Caco-2 (cell line): ENCODE results near the gene MEX3D. TPM values are rescaled to one million over a fixed set of nuclear protein-coding genes. Genes with fewer than 3 reads are reported as not detected.

ENCODE experiments used
- BruUV-seq: library from RNA; stranded (reverse); fragments of 400-500 nt; replicated peaks from 2 replicates; lab custom pipeline; 2021; lab: Mats Ljungman, UMichigan
- CTCF ChIA-PET: fragments of 300-600 bp; sonication (Branson Sonifier 250); formaldehyde crosslinking; loops from one replicate; lab custom pipeline; 2022; ENCODE audit warnings: antibody characterized with exemption; lab: Charles Lee
- POLR2A ChIA-PET: fragments of 300-600 bp; sonication (Branson Sonifier 250); formaldehyde crosslinking; loops from one replicate; lab custom pipeline; 2022; ENCODE audit warnings: antibody characterized with exemption; lab: Charles Lee
- DNase-seq, 2 experiments: peaks; one replicate each; pipeline versions ENCODE4 v3.0.0 to v3.0.0-alpha.2; 2020 to 2022
- H3K27me3 ChIP-seq: replicated peaks from 2 replicates; pipeline ENCODE4 v1.6.0; 2011; ENCODE audit warnings: low read length; ENCODE audit not compliant: control insufficient read depth, insufficient read depth
- H3K36me3 ChIP-seq: 2 replicates; pipeline ENCODE4 v1.5.1; 2011; ENCODE audit warnings: low read length; ENCODE audit not compliant: control insufficient read depth, insufficient read depth
- H3K4me1 ChIP-seq: fragments of 250-450 bp; sonication (Bioruptor Pico); 2 replicates; pipeline ENCODE4 v1.5.1; 2020; ENCODE audit warnings: mild to moderate bottlenecking
- H3K4me3 ChIP-seq: 2 replicates; pipeline ENCODE4 v1.5.1; 2011; ENCODE audit warnings: low read depth, mild to moderate bottlenecking, control low read depth, low read length
- H3K9me3 ChIP-seq: fragments of 250-450 bp; sonication (Bioruptor Pico); 2 replicates; pipeline ENCODE4 v1.5.1; 2020; ENCODE audit warnings: mild to moderate bottlenecking, moderate library complexity
- H3K27ac Mint-ChIP-seq: one replicate; pipeline ENCODE4 v1.8.0; 2022; ENCODE audit warnings: mixed read lengths; ENCODE audit not compliant: unreplicated experiment
- H3K27me3 Mint-ChIP-seq: one replicate; pipeline ENCODE4 v1.8.0; 2022; ENCODE audit warnings: mixed read lengths; ENCODE audit not compliant: insufficient read depth, unreplicated experiment
- H3K36me3 Mint-ChIP-seq: one replicate; pipeline ENCODE4 v1.8.0; 2022; ENCODE audit warnings: mild to moderate bottlenecking, mixed read lengths; ENCODE audit not compliant: insufficient read depth, unreplicated experiment
- H3K4me1 Mint-ChIP-seq: one replicate; pipeline ENCODE4 v1.8.0; 2022; ENCODE audit warnings: low read depth, mixed read lengths; ENCODE audit not compliant: unreplicated experiment
- H3K4me3 Mint-ChIP-seq: one replicate; pipeline ENCODE4 v1.8.0; 2022; ENCODE audit warnings: mild to moderate bottlenecking, moderate library complexity, mixed read lengths; ENCODE audit not compliant: unreplicated experiment
- H3K9me3 Mint-ChIP-seq: one replicate; pipeline ENCODE4 v1.8.0; 2022; ENCODE audit warnings: mixed read lengths; ENCODE audit not compliant: unreplicated experiment
- CTCF ChIP-seq, 2 experiments: fragments of 200-600 bp in 1 of 2; IDR thresholded peaks; 1 replicate in 1 of 2; 2 replicates in 1 of 2; pipeline versions ENCODE4 v1.5.1 to v1.8.0; 2011 to 2022; ENCODE audit warnings: antibody characterized with exemption in 1 of 2, control low read depth in 1 of 2, inconsistent platforms in 1 of 2, low read depth in 1 of 2, low read length in 1 of 2, mild to moderate bottlenecking in 1 of 2, moderate library complexity in 1 of 2; ENCODE audit not compliant: insufficient read depth in 1 of 2, severe bottlenecking in 1 of 2, unreplicated experiment in 1 of 2
- intact Hi-C: fragments of 100-400 bp; cut with micrococcal nuclease; formaldehyde crosslinking; loops from one replicate; pipeline ENCODE4 v1.10.0; 2022; ENCODE audit not compliant: unreplicated experiment
- total RNA-seq: library from RNA; stranded (reverse); gene quantifications from 2 replicates; pipeline ENCODE4 v1.2.3, GENCODE V29; 2022

Gene MEX3D
- total RNA-seq, 1 experiment from 2014 or later: 52.1 TPM

- no TSS peak for BruUV-seq
Measured at GRCh38 chr19:1567848-1568227, 287 bp downstream of the MEX3D start.

GRCh38 chr19:1567116-1567847, 843 bp downstream of the MEX3D start:
- intact Hi-C loops: no loop called here
- CTCF ChIA-PET: interaction anchor here (0.6 to 1.0 kb wide), 3 partner anchors 21 to 76 kb away, joined by 3 to 8 read pairs (median 4); partner anchors contain the start of gene REEP6
- no peaks in the 10 kb centered on the region for H3K9me3 Mint-ChIP-seq

More at GRCh38 chr19:1567848-1568227, 287 bp downstream of the MEX3D start:
- intact Hi-C loops: no loop called here
- Mint-ChIP-seq H3K27ac (no peak overlapping the region), H3K4me1 (peaks cover 12% of the 10 kb centered on the region), H3K27me3 (peaks cover 5% of the 10 kb centered on the region), H3K4me3 (no peak overlapping the region), H3K36me3 (peaks cover 13% of the 10 kb centered on the region), H3K9me3 (no peaks in the 10 kb centered on the region)
- TF ChIP-seq CTCF (IDR thresholded peaks at IDR 0.05; ENCODE audit: insufficient read depth in 1 of 2, low read depth in 1 of 2, low read length in 1 of 2, severe bottlenecking in 1 of 2, unreplicated experiment in 1 of 2): no peak
- Histone ChIP-seq H3K36me3 (no peaks in the 10 kb centered on the region), H3K9me3 (no peaks in the 10 kb centered on the region), H3K27me3 (no peaks in the 10 kb centered on the region), H3K4me3 (peak overlapping the region; percentile 67), H3K4me1 (peaks cover 8% of the 10 kb centered on the region)
- POLR2A ChIA-PET: interaction anchor here (0.6 to 1.0 kb wide), 2 partner anchors 22 to 29 kb away, joined by 3 to 6 read pairs; no protein-coding TSS in a partner anchor
- CTCF ChIA-PET: interaction anchor here (0.6 kb wide), 1 partner anchor 77 kb away, joined by 4 read pairs; the partner anchor contains the start of gene REEP6
- DNase-seq: no peak

More at GRCh38 chr19:1567116-1567847, 843 bp downstream of the MEX3D start:
- peaks cover 12% of the 10 kb centered on the region for H3K4me1 Mint-ChIP-seq
- peak overlapping the region; percentile 67 for H3K4me3 ChIP-seq
- peak in 1 of 2 experiments; percentile 41 for DNase-seq
- no peaks in the 10 kb centered on the region for H3K9me3 ChIP-seq
- peaks cover 13% of the 10 kb centered on the region for H3K36me3 Mint-ChIP-seq
- no peaks in the 10 kb centered on the region for H3K36me3 ChIP-seq
- POLR2A ChIA-PET: interaction anchor here (0.6 to 1.0 kb wide), 2 partner anchors 22 to 30 kb away, joined by 3 to 6 read pairs; no protein-coding TSS in a partner anchor
- no peak overlapping the region for H3K27ac Mint-ChIP-seq
- no peak for TF ChIP-seq CTCF (IDR thresholded peaks at IDR 0.05; ENCODE audit: insufficient read depth in 1 of 2, low read depth in 1 of 2, low read length in 1 of 2, severe bottlenecking in 1 of 2, unreplicated experiment in 1 of 2)
- H3K4me1 ChIP-seq: peaks cover 8% of the 10 kb centered on the region
- peaks cover 5% of the 10 kb centered on the region for H3K27me3 Mint-ChIP-seq
- TSS peak; percentile 61 for BruUV-seq
- H3K4me3 Mint-ChIP-seq: peak overlapping the region; percentile 55
- H3K27me3 ChIP-seq: no peaks in the 10 kb centered on the region
